Endodermal cell (in vitro differentiated cells): ENCODE measurements around the gene PPIL4. TPM values are rescaled to one million over a fixed set of nuclear protein-coding genes. Genes with fewer than 3 reads are reported as not detected.

Source experiments
- DNase-seq: peaks from one replicate; pipeline ENCODE4 v3.0.0-alpha.2; 2017
- H3K27ac ChIP-seq: 2 replicates; pipeline ENCODE4 v1.5.1; 2013; ENCODE audit warnings: mild to moderate bottlenecking, low read depth, low read length, moderate library complexity
- H3K27me3 ChIP-seq: 2 replicates; pipeline ENCODE4 v1.6.1; 2013; ENCODE audit warnings: mild to moderate bottlenecking, low read length, moderate library complexity; ENCODE audit not compliant: insufficient read depth, control insufficient read depth, poor library complexity, severe bottlenecking
- H3K36me3 ChIP-seq: 2 replicates; pipeline ENCODE4 v1.7.0; 2013; ENCODE audit warnings: mild to moderate bottlenecking, low read length, moderate library complexity; ENCODE audit not compliant: control insufficient read depth, insufficient read depth
- H3K4me1 ChIP-seq: one replicate; pipeline ENCODE4 v1.7.0; 2013; ENCODE audit warnings: low read length; ENCODE audit not compliant: control insufficient read depth, insufficient read depth
- H3K4me3 ChIP-seq: 2 replicates; pipeline ENCODE4 v1.5.1; 2013; ENCODE audit warnings: mild to moderate bottlenecking, low read length, moderate library complexity
- H3K9ac ChIP-seq: 2 replicates; pipeline ENCODE4 v1.6.1; 2013; ENCODE audit warnings: mild to moderate bottlenecking, low read length, moderate library complexity; ENCODE audit not compliant: poor library complexity, severe bottlenecking; ENCODE audit errors: extremely low read depth
- H3K9me3 ChIP-seq: 2 replicates; pipeline ENCODE4 v1.6.1; 2013; ENCODE audit warnings: mild to moderate bottlenecking, low read length, moderate library complexity; ENCODE audit not compliant: control insufficient read depth
- H3K27ac Mint-ChIP-seq: 2 replicates; pipeline ENCODE4 v1.8.0; 2020; ENCODE audit warnings: mixed read lengths
- H3K27me3 Mint-ChIP-seq: 2 replicates; pipeline ENCODE4 v1.8.0; 2021; ENCODE audit warnings: mild to moderate bottlenecking, mixed read lengths; ENCODE audit not compliant: insufficient read depth
- H3K36me3 Mint-ChIP-seq: 2 replicates; pipeline ENCODE4 v1.8.0; 2020; ENCODE audit warnings: low read depth, mixed read lengths
- H3K4me1 Mint-ChIP-seq: 2 replicates; pipeline ENCODE4 v1.8.0; 2020; ENCODE audit warnings: mixed read lengths
- H3K4me3 Mint-ChIP-seq: 2 replicates; pipeline ENCODE4 v1.8.0; 2020; ENCODE audit warnings: mild to moderate bottlenecking, moderate library complexity, mixed read lengths
- H3K9me3 Mint-ChIP-seq: 2 replicates; pipeline ENCODE4 v1.8.0; 2020; ENCODE audit warnings: mild to moderate bottlenecking, mixed read lengths
- WGBS, 2 experiments: methylation state at CpG; one replicate each; pipeline versions ENCODE4 v1.1.5 to v1.1.7; 2013; ENCODE audit warnings: missing lambda C conversion rate in 2 of 2, mixed read lengths in 1 of 2; ENCODE audit not compliant: insufficient coverage in 1 of 2, insufficient read length in 1 of 2; 5-methylcytosine and 5-hydroxymethylcytosine counted together
- total RNA-seq, 2 donors: library from RNA; stranded (reverse); fragmentation: NEBNext Ultra II Directional in 1 of 2; extraction: Animal tissue kit (Norgen Biotek cat#: 25700) in 1 of 2; gene quantifications; 2 replicates in 1 of 2; 3 replicates in 1 of 2; pipeline ENCODE4 v1.2.1, GENCODE V29; 2021
- TF ChIP-seq, protein P1 (sequence below): fragments of 200-600 bp; sonication (generic); conservative IDR thresholded peaks from 2 replicates; pipeline ENCODE4 v1.5.0; 2021; ENCODE audit warnings: antibody characterized with exemption, mild to moderate bottlenecking

Gene PPIL4
- total RNA-seq, 2 donors from 2014 or later = 35.8 to 41.7 TPM

GRCh38 chr6:149501768-149502167 lies 44.1 kb downstream of the PPIL4 start:
- TF ChIP-seq, protein P1, sequence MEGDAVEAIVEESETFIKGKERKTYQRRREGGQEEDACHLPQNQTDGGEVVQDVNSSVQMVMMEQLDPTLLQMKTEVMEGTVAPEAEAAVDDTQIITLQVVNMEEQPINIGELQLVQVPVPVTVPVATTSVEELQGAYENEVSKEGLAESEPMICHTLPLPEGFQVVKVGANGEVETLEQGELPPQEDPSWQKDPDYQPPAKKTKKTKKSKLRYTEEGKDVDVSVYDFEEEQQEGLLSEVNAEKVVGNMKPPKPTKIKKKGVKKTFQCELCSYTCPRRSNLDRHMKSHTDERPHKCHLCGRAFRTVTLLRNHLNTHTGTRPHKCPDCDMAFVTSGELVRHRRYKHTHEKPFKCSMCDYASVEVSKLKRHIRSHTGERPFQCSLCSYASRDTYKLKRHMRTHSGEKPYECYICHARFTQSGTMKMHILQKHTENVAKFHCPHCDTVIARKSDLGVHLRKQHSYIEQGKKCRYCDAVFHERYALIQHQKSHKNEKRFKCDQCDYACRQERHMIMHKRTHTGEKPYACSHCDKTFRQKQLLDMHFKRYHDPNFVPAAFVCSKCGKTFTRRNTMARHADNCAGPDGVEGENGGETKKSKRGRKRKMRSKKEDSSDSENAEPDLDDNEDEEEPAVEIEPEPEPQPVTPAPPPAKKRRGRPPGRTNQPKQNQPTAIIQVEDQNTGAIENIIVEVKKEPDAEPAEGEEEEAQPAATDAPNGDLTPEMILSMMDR = no peak
- Histone ChIP-seq H3K36me3 (peaks cover 35% of the 10 kb centered on the region), H3K27me3 (no peaks in the 10 kb centered on the region), H3K4me3 (no peak overlapping the region), H3K27ac (no peak overlapping the region), H3K9me3 (no peaks in the 10 kb centered on the region), H3K9ac (no peak overlapping the region), H3K4me1 (no peaks in the 10 kb centered on the region)
- no peaks in the 10 kb centered on the region for H3K27me3 Mint-ChIP-seq
- 93 to 98% methylated on average over 3 of the region's 3 CpGs for WGBS, 2 experiments
- no peak overlapping the region for H3K27ac Mint-ChIP-seq
- peaks cover 13% of the 10 kb centered on the region for H3K36me3 Mint-ChIP-seq
- no peak for DNase-seq
- H3K4me1 Mint-ChIP-seq = no peaks in the 10 kb centered on the region
- H3K9me3 Mint-ChIP-seq = no peaks in the 10 kb centered on the region
- no peak overlapping the region for H3K4me3 Mint-ChIP-seq

DNA sequence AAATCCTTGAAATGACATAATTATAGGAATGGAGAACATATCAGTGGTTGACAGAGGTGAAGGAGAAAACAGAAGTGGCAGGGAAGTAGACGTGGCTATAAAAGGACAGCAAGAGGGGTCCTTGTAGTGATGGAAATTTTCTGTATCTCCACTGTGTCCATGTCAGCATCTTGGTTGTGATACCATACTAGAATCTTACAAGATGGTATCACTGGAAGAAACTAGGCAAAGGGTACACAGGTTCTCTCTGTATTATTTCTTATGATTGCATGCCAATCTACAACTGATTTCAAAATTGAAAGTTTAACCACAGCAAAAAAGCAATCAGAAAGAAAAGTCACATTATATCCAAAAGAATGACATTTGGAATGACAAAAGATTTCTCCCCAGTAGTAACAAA lies 44.6 kb downstream of the PPIL4 start:
- WGBS, 2 experiments = 94 to 100% methylated on average over 1 of the region's 1 CpG
- Histone ChIP-seq H3K4me3 (no peak overlapping the region), H3K36me3 (peaks cover 35% of the 10 kb centered on the region), H3K9ac (no peak overlapping the region), H3K27me3 (no peaks in the 10 kb centered on the region), H3K9me3 (no peaks in the 10 kb centered on the region), H3K4me1 (no peaks in the 10 kb centered on the region), H3K27ac (no peak overlapping the region)
- Mint-ChIP-seq H3K27me3 (no peaks in the 10 kb centered on the region), H3K36me3 (peaks cover 13% of the 10 kb centered on the region), H3K9me3 (no peaks in the 10 kb centered on the region), H3K27ac (no peak overlapping the region), H3K4me3 (no peak overlapping the region), H3K4me1 (no peaks in the 10 kb centered on the region)
- no peak for DNase-seq
- TF ChIP-seq, protein P1 = no peak

DNA sequence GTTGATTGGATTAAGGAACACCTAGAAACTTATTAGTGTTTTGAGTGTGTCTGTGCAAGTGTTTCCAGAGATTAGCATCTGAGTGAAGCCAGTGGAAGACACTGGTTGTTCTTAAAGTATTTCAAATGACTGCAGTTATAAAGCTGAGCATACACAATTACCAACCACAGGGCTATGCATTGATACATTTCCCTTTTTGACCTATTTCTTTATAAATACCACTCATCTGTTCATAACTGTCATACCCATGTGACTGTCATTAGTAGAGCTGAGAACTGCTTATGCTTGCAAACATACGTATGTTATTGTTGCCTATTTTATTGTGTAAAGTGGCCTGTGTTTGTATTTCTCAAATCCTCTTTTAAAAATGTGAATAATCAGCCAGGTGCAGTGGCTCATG lies 45.7 kb downstream of the PPIL4 start:
- DNase-seq = no peak
- TF ChIP-seq, protein P1 = no peak
- 86 to 100% methylated on average over 1 of the region's 1 CpG for whole genome bisulfite sequencing, 2 experiments
- H3K27me3 Mint-ChIP-seq = no peaks in the 10 kb centered on the region
- no peaks in the 10 kb centered on the region for H3K27me3 ChIP-seq
- no peak overlapping the region for H3K4me3 Mint-ChIP-seq
- H3K9me3 ChIP-seq = no peaks in the 10 kb centered on the region
- no peak overlapping the region for H3K4me3 ChIP-seq
- H3K27ac Mint-ChIP-seq = peak overlapping the region; percentile 10
- H3K27ac ChIP-seq = no peak overlapping the region
- no peaks in the 10 kb centered on the region for H3K4me1 Mint-ChIP-seq
- no peak overlapping the region for H3K9ac ChIP-seq
- H3K4me1 ChIP-seq = no peaks in the 10 kb centered on the region
- peaks cover 8% of the 10 kb centered on the region for H3K36me3 Mint-ChIP-seq
- peaks cover 26% of the 10 kb centered on the region for H3K36me3 ChIP-seq
- H3K9me3 Mint-ChIP-seq = no peaks in the 10 kb centered on the region
